ENCODE results near the gene ELP4. TPM values are rescaled to one million over a fixed set of nuclear protein-coding genes. Genes with fewer than 3 reads are reported as not detected.

The ELP4 gene, protein sequence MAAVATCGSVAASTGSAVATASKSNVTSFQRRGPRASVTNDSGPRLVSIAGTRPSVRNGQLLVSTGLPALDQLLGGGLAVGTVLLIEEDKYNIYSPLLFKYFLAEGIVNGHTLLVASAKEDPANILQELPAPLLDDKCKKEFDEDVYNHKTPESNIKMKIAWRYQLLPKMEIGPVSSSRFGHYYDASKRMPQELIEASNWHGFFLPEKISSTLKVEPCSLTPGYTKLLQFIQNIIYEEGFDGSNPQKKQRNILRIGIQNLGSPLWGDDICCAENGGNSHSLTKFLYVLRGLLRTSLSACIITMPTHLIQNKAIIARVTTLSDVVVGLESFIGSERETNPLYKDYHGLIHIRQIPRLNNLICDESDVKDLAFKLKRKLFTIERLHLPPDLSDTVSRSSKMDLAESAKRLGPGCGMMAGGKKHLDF
- polyA plus RNA-seq (2012; ENCODE audit: insufficient read length, low read depth), result 13.5 TPM

DNA sequence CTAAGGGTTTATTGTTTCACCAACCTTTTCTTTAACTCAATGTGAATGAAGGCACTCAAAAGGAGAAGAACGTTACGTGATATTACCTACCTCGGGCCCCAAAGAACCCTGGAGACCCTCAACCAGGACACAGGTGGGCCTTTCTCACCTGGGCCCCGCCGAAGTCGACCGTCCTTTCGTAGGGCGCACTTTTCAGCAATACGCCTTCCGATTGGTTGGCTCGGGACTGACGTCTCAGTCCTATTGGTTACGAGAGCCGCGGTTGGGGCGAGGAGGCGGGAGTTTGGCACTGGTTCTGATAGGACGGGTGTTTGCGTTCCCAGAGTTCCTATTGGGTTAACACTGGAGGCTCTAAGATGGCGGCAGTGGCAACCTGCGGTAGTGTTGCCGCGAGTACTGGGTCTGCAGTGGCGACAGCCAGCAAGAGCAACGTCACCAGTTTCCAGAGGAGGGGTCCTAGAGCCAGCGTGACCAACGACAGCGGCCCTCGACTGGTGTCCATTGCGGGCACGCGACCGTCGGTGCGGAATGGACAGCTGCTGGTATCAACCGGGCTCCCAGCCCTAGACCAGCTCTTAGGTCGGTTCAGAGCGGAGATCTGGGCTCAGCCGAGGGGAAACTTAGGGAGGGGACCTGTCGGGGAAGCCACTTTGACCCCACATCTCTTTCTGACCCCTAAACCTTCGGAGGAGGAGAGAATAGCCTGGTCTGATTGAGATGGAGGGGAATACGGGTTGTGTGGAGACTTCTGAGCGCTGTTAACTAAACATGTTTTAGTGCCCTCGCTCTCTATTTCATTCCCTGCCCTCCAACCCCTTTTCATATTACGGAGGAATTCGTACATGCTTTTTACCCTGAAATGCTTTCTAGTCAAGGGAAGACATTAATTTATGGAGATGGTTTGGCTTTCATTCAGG is at the start of gene ELP4, which contains the start of gene IMMP1L:
Gene ELP4, plus strand, starts transcription at position 339 of the 917 bp plus-strand sequence. Its CDS starts 18 bp downstream, at position 357.
Gene IMMP1L, minus strand, starts transcription at position 194 of the 917 bp plus-strand sequence. CDS start 46,346 bp downstream, outside the sequence.
- TF ChIP-seq, protein P1, sequence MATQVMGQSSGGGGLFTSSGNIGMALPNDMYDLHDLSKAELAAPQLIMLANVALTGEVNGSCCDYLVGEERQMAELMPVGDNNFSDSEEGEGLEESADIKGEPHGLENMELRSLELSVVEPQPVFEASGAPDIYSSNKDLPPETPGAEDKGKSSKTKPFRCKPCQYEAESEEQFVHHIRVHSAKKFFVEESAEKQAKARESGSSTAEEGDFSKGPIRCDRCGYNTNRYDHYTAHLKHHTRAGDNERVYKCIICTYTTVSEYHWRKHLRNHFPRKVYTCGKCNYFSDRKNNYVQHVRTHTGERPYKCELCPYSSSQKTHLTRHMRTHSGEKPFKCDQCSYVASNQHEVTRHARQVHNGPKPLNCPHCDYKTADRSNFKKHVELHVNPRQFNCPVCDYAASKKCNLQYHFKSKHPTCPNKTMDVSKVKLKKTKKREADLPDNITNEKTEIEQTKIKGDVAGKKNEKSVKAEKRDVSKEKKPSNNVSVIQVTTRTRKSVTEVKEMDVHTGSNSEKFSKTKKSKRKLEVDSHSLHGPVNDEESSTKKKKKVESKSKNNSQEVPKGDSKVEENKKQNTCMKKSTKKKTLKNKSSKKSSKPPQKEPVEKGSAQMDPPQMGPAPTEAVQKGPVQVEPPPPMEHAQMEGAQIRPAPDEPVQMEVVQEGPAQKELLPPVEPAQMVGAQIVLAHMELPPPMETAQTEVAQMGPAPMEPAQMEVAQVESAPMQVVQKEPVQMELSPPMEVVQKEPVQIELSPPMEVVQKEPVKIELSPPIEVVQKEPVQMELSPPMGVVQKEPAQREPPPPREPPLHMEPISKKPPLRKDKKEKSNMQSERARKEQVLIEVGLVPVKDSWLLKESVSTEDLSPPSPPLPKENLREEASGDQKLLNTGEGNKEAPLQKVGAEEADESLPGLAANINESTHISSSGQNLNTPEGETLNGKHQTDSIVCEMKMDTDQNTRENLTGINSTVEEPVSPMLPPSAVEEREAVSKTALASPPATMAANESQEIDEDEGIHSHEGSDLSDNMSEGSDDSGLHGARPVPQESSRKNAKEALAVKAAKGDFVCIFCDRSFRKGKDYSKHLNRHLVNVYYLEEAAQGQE (IDR thresholded peaks at IDR 0.05; ENCODE audit: insufficient read depth in 1 of 2, low read depth in 2 of 2, low read length in 2 of 2), result 0 out of 4 replicates have a peak, but pooled peaks of 1 of the 2 experiments have one; percentile 27
- peak; percentile 68; the same call in 1 of the 2 replicates for TF ChIP-seq POLR2AphosphoS5 (IDR thresholded peaks at IDR 0.05; ENCODE audit: low read depth, low read length)
- TF ChIP-seq FOXP2 (optimal IDR thresholded peaks at IDR 0.05; ENCODE audit: borderline replicate concordance, extremely low read depth, extremely low read length, insufficient read depth), result no peak
- peak; percentile 98 for TF ChIP-seq TAF1 (IDR thresholded peaks at IDR 0.05; ENCODE audit: borderline replicate concordance, insufficient read depth, low read length)

DNA sequence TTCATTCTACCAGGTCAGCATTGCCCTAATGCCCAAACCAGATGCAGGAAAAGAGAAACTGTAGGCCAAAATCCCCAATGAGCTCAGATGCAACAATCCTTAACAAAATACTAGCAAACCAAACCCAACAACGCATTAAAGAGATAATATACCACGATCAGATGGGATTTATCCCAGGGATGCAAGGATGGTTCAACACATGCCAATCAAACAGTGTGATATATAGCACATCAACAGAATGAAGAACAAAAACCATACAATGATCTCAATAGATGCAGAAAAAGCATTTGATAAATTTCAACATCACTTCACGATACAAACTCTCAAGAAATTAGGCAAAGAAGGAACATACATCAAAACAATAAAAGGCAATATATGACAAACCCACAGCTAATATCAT is 45.1 kb upstream of the ELP4 start:
- no peak for TF ChIP-seq TAF1 (IDR thresholded peaks at IDR 0.05; ENCODE audit: borderline replicate concordance, insufficient read depth, low read length)

DNA sequence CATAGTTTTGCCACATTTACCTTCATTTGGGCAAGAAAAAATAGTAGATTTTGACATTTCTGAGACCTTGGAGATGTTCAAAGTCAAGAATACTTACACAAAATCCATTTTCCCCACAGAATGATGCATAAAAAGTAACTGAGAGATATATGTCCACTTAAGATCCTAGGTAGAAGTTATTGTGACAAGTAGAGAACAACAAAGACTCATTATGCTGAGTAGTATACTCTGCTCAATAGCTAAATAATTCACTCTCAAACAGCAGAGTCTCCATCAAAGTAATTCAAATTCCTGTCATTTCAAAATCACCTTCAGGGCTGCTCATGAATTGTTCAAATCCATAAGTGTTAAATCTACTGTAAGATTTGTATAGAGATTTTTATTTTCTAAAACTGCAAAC is 35.5 kb upstream of the ELP4 start:
- TF ChIP-seq POLR2AphosphoS5 (IDR thresholded peaks at IDR 0.05; ENCODE audit: low read depth, low read length) (no peak), SIN3A (IDR thresholded peaks at IDR 0.05; ENCODE audit: borderline replicate concordance, insufficient read depth, low read length) (no peak), TAF1 (IDR thresholded peaks at IDR 0.05; ENCODE audit: borderline replicate concordance, insufficient read depth, low read length) (no peak), FOXP2 (optimal IDR thresholded peaks at IDR 0.05; ENCODE audit: borderline replicate concordance, extremely low read depth, extremely low read length, insufficient read depth) (no peak)
- TF ChIP-seq, protein P1 (IDR thresholded peaks at IDR 0.05; ENCODE audit: insufficient read depth in 1 of 2, low read depth in 2 of 2, low read length in 2 of 2), result no peak

DNA sequence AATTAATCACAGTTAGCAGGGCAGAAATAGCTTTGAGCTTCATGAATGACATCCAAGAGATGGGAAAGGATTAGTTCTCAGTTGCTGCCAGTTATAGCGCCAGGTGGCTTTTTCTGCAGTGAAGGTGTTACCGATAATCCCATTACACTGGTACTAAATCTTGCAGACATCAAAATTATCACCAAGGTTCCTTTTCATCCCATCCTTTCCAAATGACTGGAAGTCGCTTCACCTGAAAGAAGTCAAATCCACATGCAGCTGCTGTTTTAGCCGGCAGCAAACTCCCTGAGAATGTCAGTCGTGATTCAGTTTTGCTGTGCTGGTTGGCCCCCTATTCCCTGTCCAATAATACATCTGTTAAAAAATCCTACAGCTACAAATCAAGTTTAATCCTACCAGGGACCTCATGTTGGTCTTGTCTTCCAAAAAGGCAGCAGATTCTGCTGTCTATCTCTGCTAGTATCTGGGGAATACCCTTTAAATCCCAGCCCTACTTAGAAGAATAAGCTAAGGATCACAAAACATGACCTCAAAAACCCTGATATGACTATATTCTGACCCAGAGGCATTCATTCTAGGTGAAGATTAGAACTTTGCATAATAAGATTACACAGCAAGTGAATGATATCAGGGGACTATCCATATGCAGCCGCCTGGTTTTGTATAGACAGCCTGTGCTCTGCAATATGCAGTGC is 31.9 kb upstream of the ELP4 start:
- no peak for TF ChIP-seq POLR2AphosphoS5 (IDR thresholded peaks at IDR 0.05; ENCODE audit: low read depth, low read length)
- TF ChIP-seq FOXP2 (optimal IDR thresholded peaks at IDR 0.05; ENCODE audit: borderline replicate concordance, extremely low read depth, extremely low read length, insufficient read depth), result no peak
- no peak for TF ChIP-seq SIN3A (IDR thresholded peaks at IDR 0.05; ENCODE audit: borderline replicate concordance, insufficient read depth, low read length)
- no peak for TF ChIP-seq TAF1 (IDR thresholded peaks at IDR 0.05; ENCODE audit: borderline replicate concordance, insufficient read depth, low read length)
- TF ChIP-seq, protein P1 (IDR thresholded peaks at IDR 0.05; ENCODE audit: insufficient read depth in 1 of 2, low read depth in 2 of 2, low read length in 2 of 2), result no peak

DNA sequence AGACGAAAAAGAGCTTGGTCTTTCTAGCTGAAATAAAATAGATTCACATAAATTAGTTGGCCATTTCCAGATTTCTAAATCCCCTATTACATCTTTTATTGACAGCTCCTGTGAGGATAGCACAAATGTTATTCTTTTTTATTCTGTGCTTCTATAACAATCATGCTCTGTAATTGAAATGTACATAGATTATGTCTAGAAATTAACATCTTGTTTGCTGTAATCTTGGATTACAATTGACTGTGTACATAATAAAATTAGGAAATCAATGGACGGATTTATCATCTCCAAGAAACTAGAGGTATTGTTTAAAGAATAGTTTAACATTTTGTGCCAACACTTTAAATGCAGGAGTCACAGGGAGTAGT is 31.4 kb upstream of the ELP4 start:
- TF ChIP-seq SIN3A (IDR thresholded peaks at IDR 0.05; ENCODE audit: borderline replicate concordance, insufficient read depth, low read length), result no peak
- no peak for TF ChIP-seq POLR2AphosphoS5 (IDR thresholded peaks at IDR 0.05; ENCODE audit: low read depth, low read length)
- TF ChIP-seq, protein P1 (IDR thresholded peaks at IDR 0.05; ENCODE audit: insufficient read depth in 1 of 2, low read depth in 2 of 2, low read length in 2 of 2), result no peak
- TF ChIP-seq TAF1 (IDR thresholded peaks at IDR 0.05; ENCODE audit: borderline replicate concordance, insufficient read depth, low read length), result no peak
- no peak for TF ChIP-seq FOXP2 (optimal IDR thresholded peaks at IDR 0.05; ENCODE audit: borderline replicate concordance, extremely low read depth, extremely low read length, insufficient read depth)
